Muscle of back (tissue), 11 donors: ENCODE data around the gene PLOD2. TPM values are rescaled to one million over a fixed set of nuclear protein-coding genes. Genes with fewer than 3 reads are reported as not detected.
"Not testable (repeated sequence)": the region's sequence is repeated elsewhere in the genome, so short reads cannot be mapped to it uniquely, and the experiment has no call there.

Source experiments
- DNase-seq, 3 donors: peaks; one replicate each; pipeline versions ENCODE4 v3.0.0 to v3.0.0-alpha.2; 2013
- polyA plus RNA-seq, 10 donors: library from polyadenylated mRNA; unstranded; fragments of 120-200 nt; gene quantifications; one replicate each; pipeline ENCODE4 v1.2.1, GENCODE V29; 2013; ENCODE audit not compliant: insufficient read length in 10 of 10

Gene PLOD2
- polyA plus RNA-seq, 10 donors, result 14.0 to 39.2 (median 27.2) TPM

GRCh38 chr3:146145642-146146041 lies 15.3 kb downstream of the PLOD2 start:
- DNase-seq, result no peak

GRCh38 chr3:146142757-146143156 lies 18.2 kb downstream of the PLOD2 start:
- DNase-seq, result peak in 1 of 3 donors; percentile 57

GRCh38 chr3:146139586-146140110 lies 21.3 kb downstream of the PLOD2 start:
- DNase-seq, result peak in 1 of 3 donors; percentile 34

GRCh38 chr3:146138902-146139301 lies 22.1 kb downstream of the PLOD2 start:
- DNase-seq, result no peak

GRCh38 chr3:146136647-146137046 lies 24.3 kb downstream of the PLOD2 start:
- no peak for DNase-seq

- DNase-seq, result peak in 1 of 3 donors; percentile 40
Observed at GRCh38 chr3:146134348-146135117, 26.5 kb downstream of the PLOD2 start.

GRCh38 chr3:146133441-146133840 lies 27.5 kb downstream of the PLOD2 start:
- DNase-seq, result peak in 2 of 3 donors; percentile 52 to 62

GRCh38 chr3:146131616-146132410 lies 29.2 kb downstream of the PLOD2 start:
- peak in 1 of 3 donors; percentile 74 for DNase-seq

- DNase-seq, result peak in 1 of 3 donors; percentile 23
Observed at GRCh38 chr3:146130881-146131371, 30.1 kb downstream of the PLOD2 start.

GRCh38 chr3:146129750-146130149 lies 31.2 kb downstream of the PLOD2 start:
- no peak for DNase-seq

GRCh38 chr3:146128939-146129338 lies 32.0 kb downstream of the PLOD2 start:
- no peak for DNase-seq

- no peak for DNase-seq
Observed at GRCh38 chr3:146128179-146128578, 32.8 kb downstream of the PLOD2 start.

- DNase-seq, result peak in 2 of 3 donors; percentile 30 to 75
Observed at GRCh38 chr3:146125951-146126350, 35.0 kb downstream of the PLOD2 start.

GRCh38 chr3:146124126-146124801 lies 36.7 kb downstream of the PLOD2 start:
- no peak for DNase-seq

- DNase-seq, result peak in 1 of 3 donors; percentile 67
Observed at GRCh38 chr3:146117406-146118285, 43.3 kb downstream of the PLOD2 start.

- DNase-seq, result no peak
Observed at GRCh38 chr3:146115619-146116018, 45.4 kb downstream of the PLOD2 start.

- not testable (repeated sequence) for DNase-seq
Observed at GRCh38 chr3:146113804-146114203, 47.2 kb downstream of the PLOD2 start.

- DNase-seq, result no peak
Observed at GRCh38 chr3:146111337-146111736, 49.6 kb downstream of the PLOD2 start.

GRCh38 chr3:146110161-146110560 lies 50.8 kb downstream of the PLOD2 start:
- no peak for DNase-seq

- peak; percentile 37 to 84 (median 69) for DNase-seq
Observed at GRCh38 chr3:146106986-146107385, 54.0 kb downstream of the PLOD2 start.

- DNase-seq, result no peak
Observed at GRCh38 chr3:146104068-146104467, 56.9 kb downstream of the PLOD2 start.
